SU-DHL-6 (cell line): Measurements from ENCODE around the gene MCUR1.

ENCODE experiments used
- H2AFZ ChIP-seq: fragments of 200-600 bp; sonication (generic); 2 replicates; pipeline ENCODE4 v1.6.1; 2014; ENCODE audit warnings: low read depth, mild to moderate bottlenecking, moderate library complexity, mixed read lengths, antibody characterized with exemption, low read length; ENCODE audit not compliant: severe bottlenecking
- H3F3A ChIP-seq: fragments of 200-600 bp; shearing (Covaris generic); 2 replicates; pipeline ENCODE4 v1.6.0; 2016; ENCODE audit warnings: antibody characterized with exemption, mild to moderate bottlenecking; ENCODE audit not compliant: insufficient read depth
- H3K27ac ChIP-seq: fragments of 200-600 bp; sonication (generic); 2 replicates; pipeline ENCODE4 v1.5.1; 2016; ENCODE audit warnings: low read depth, mild to moderate bottlenecking, low read length, moderate library complexity, mixed read lengths
- H3K27me3 ChIP-seq: fragments of 200-600 bp; sonication (generic), shearing (Covaris generic); 2 replicates; pipeline ENCODE4 v1.6.0; 2014; ENCODE audit warnings: mild to moderate bottlenecking, low read length
- H3K36me3 ChIP-seq: fragments of 200-600 bp; sonication (generic); 2 replicates; pipeline ENCODE4 v1.6.1; 2014; ENCODE audit warnings: mild to moderate bottlenecking, low read length, mixed read lengths
- H3K4me2 ChIP-seq: fragments of 300-600, 200-600 bp; shearing (Covaris generic), sonication (generic); 2 replicates; pipeline ENCODE4 v1.6.0; 2014; ENCODE audit warnings: low read length, low read depth, mild to moderate bottlenecking; ENCODE audit not compliant: poor library complexity, severe bottlenecking
- H3K4me3 ChIP-seq: fragments of 200-600 bp; sonication (generic); 2 replicates; pipeline ENCODE4 v1.5.1; 2014; ENCODE audit warnings: antibody characterized with exemption, low read length, mild to moderate bottlenecking, mixed read lengths; ENCODE audit not compliant: insufficient read depth, poor library complexity, severe bottlenecking
- H3K79me2 ChIP-seq: fragments of 200-600 bp; sonication (generic); 2 replicates; pipeline ENCODE4 v1.6.1; 2014; ENCODE audit warnings: mild to moderate bottlenecking, low read length, moderate library complexity; ENCODE audit not compliant: insufficient read depth
- H3K9ac ChIP-seq: fragments of 200-600 bp; sonication (generic); 2 replicates; pipeline ENCODE4 v1.7.0; 2014; ENCODE audit warnings: mild to moderate bottlenecking, low read length
- H3K9me2 ChIP-seq: fragments of 200-600 bp; sonication (generic); replicated peaks from 2 replicates; pipeline ENCODE4 v1.6.1; 2014; ENCODE audit warnings: low read length; ENCODE audit not compliant: insufficient read depth
- H3K9me3 ChIP-seq: fragments of 200-600 bp; sonication (generic); 2 replicates; pipeline ENCODE4 v1.6.1; 2014; ENCODE audit warnings: low read length, mixed read lengths; ENCODE audit not compliant: insufficient read depth
- H4K20me1 ChIP-seq: fragments of 200-600 bp; sonication (generic); 2 replicates; pipeline ENCODE4 v1.6.1; 2014; ENCODE audit warnings: low read depth, mild to moderate bottlenecking, antibody characterized with exemption, low read length, moderate library complexity, mixed read lengths
- EZH2phosphoT487 ChIP-seq: fragments of 200-600 bp; sonication (generic), shearing (Covaris generic); conservative IDR thresholded peaks from 2 replicates; pipeline ENCODE4 v1.6.1; 2018; ENCODE audit warnings: mild to moderate bottlenecking, antibody characterized with exemption, low read length, moderate library complexity, mixed read lengths
- TF ChIP-seq, protein P1 (sequence below): fragments of 200-600 bp; sonication (generic); IDR thresholded peaks from one replicate; pipeline ENCODE4 v1.5.1; 2017; ENCODE audit warnings: antibody characterized with exemption, mild to moderate bottlenecking, low read length, moderate library complexity; ENCODE audit not compliant: insufficient read depth, poor library complexity, severe bottlenecking

MCUR1 gene

DNA sequence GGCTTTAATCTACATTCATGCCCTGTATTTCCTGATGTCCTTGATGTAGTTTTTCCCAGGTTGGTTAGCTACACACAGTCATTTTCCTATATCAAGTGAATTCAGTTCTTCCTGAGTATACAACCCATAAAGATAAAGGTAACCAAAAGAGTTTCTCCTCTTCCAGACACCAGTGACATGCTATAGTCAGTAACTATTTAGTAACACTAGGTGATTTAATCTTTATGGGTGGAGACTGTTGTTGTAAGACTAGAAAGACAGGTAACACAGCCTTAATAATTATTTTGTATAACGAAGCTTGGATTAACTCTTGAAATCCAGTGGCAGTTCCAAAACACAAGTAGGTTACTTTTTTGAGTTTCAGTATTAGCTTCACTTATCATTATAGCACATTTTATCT lies 17.6 kb downstream of the MCUR1 start:
- no peaks in the 10 kb centered on the region for H3K79me2 ChIP-seq
- no peaks in the 10 kb centered on the region for H3K9me2 ChIP-seq
- no peak overlapping the region for H3K4me3 ChIP-seq
- H4K20me1 ChIP-seq = no peaks in the 10 kb centered on the region
- no peak overlapping the region for H3K9ac ChIP-seq
- no peak overlapping the region for H3K27ac ChIP-seq
- H3K36me3 ChIP-seq = peaks cover 41% of the 10 kb centered on the region
- no peaks in the 10 kb centered on the region for H3K27me3 ChIP-seq
- no peak for TF ChIP-seq EZH2phosphoT487
- TF ChIP-seq, protein P1, sequence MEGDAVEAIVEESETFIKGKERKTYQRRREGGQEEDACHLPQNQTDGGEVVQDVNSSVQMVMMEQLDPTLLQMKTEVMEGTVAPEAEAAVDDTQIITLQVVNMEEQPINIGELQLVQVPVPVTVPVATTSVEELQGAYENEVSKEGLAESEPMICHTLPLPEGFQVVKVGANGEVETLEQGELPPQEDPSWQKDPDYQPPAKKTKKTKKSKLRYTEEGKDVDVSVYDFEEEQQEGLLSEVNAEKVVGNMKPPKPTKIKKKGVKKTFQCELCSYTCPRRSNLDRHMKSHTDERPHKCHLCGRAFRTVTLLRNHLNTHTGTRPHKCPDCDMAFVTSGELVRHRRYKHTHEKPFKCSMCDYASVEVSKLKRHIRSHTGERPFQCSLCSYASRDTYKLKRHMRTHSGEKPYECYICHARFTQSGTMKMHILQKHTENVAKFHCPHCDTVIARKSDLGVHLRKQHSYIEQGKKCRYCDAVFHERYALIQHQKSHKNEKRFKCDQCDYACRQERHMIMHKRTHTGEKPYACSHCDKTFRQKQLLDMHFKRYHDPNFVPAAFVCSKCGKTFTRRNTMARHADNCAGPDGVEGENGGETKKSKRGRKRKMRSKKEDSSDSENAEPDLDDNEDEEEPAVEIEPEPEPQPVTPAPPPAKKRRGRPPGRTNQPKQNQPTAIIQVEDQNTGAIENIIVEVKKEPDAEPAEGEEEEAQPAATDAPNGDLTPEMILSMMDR = no peak
- H3K4me2 ChIP-seq = no peak overlapping the region
- H3F3A ChIP-seq = peaks cover 11% of the 10 kb centered on the region
- no peaks in the 10 kb centered on the region for H3K9me3 ChIP-seq
- no peak overlapping the region for H2AFZ ChIP-seq

DNA sequence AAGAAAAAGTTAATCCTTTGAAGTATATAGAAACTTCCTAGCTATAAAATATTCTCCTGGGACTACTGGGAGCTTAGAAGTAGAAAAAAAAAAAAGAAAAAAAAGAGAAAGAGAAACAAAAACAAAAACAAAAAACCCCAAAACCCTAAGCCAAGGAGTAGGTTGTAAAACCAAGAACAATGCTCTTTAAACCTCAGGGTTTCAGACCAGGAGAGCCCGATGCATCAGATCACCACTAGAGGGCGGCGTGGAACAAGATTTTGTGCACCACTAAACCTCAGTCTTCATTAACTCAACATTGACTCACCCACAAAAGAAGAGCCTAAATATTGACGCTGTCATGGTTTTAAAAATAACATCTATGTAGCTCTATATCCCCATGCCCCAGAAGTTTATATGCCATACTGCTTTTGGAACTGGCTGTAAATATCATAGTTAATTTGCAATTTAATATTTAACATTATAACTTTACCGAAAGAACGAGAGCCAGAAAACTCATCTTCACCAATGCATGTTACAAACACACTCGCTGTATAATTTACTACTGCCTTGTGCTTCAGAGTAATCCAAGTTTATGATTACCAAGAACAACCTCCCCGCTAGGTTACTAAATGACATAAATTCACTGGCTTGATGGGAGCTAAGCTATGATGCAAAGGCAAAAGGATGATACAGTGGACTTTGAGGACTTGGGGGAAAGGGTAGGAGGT lies 19.2 kb downstream of the MCUR1 start:
- H3K9me3 ChIP-seq = no peaks in the 10 kb centered on the region
- H4K20me1 ChIP-seq = no peaks in the 10 kb centered on the region
- H3K36me3 ChIP-seq = peaks cover 36% of the 10 kb centered on the region
- H3K79me2 ChIP-seq = no peaks in the 10 kb centered on the region
- TF ChIP-seq EZH2phosphoT487 = no peak
- TF ChIP-seq, protein P1 = peak; percentile 98
- no peak overlapping the region for H3K9ac ChIP-seq
- H2AFZ ChIP-seq = no peak overlapping the region
- no peak overlapping the region for H3K4me3 ChIP-seq
- H3K4me2 ChIP-seq = no peak overlapping the region
- no peak overlapping the region for H3K27ac ChIP-seq
- H3K9me2 ChIP-seq = no peaks in the 10 kb centered on the region
- H3K27me3 ChIP-seq = no peaks in the 10 kb centered on the region
- peaks cover 11% of the 10 kb centered on the region for H3F3A ChIP-seq

DNA sequence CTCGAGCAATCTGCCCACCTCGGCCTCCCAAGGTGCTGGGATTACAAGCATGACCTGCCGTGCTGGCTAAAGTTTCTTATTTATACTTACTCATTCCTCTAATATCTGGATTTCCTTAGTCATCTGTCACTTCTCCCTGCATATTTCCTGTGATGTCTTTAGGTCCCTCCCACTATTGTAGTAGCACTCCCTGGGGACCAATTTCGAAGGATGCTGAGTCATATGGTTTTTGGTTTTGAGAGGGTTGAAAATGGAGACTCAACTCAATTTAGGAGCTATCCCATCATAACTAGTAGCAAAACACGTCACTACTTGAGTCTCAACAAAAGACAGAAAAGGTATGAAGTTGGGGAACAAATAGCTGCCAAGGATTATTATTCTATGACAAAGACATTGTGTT lies 20.2 kb downstream of the MCUR1 start:
- H3K79me2 ChIP-seq = no peaks in the 10 kb centered on the region
- no peaks in the 10 kb centered on the region for H4K20me1 ChIP-seq
- no peak overlapping the region for H3K9ac ChIP-seq
- no peak overlapping the region for H3K4me3 ChIP-seq
- H2AFZ ChIP-seq = no peak overlapping the region
- H3K4me2 ChIP-seq = no peak overlapping the region
- TF ChIP-seq EZH2phosphoT487 = no peak
- TF ChIP-seq, protein P1 = no peak
- H3K36me3 ChIP-seq = peaks cover 38% of the 10 kb centered on the region
- H3K9me2 ChIP-seq = no peaks in the 10 kb centered on the region
- H3K9me3 ChIP-seq = no peaks in the 10 kb centered on the region
- no peak overlapping the region for H3K27ac ChIP-seq
- H3F3A ChIP-seq = peaks cover 11% of the 10 kb centered on the region
- H3K27me3 ChIP-seq = no peaks in the 10 kb centered on the region
